ENCODE results near the gene CERK. TPM values are rescaled to one million over a fixed set of nuclear protein-coding genes. Genes with fewer than 3 reads are reported as not detected.

The CERK gene
- total and polyA plus RNA-seq, 2 of the 8 experiments (the other 6 are each of a cell fraction or from before 2014, with no cell fraction given), result 26.6 to 59.0 TPM

GRCh38 chr22:46665751-46666280 lies 72.2 kb downstream of the CERK start:
- H3K4ac ChIP-seq (replicated peaks; ENCODE audit: insufficient read length, low read depth, low read length), result no peak overlapping the region
- H3K9ac ChIP-seq (replicated peaks in 1 of 4; ENCODE audit: extremely low read depth in 1 of 4, low read depth in 3 of 4, low read length in 3 of 4), result no peak overlapping the region
- no peak overlapping the region for H4K8ac ChIP-seq (ENCODE audit: extremely low read depth, insufficient read depth, low read length)
- H2BK20ac ChIP-seq (ENCODE audit: low read length), result no peak overlapping the region
- H2BK12ac ChIP-seq (ENCODE audit: low read depth, low read length), result no peak overlapping the region
- H2BK120ac ChIP-seq (replicated peaks; ENCODE audit: low read depth, low read length), result no peak overlapping the region
- H3K18ac ChIP-seq (ENCODE audit: extremely low read depth, low read length), result no peak overlapping the region
- no peaks in the 10 kb centered on the region for H3K79me2 ChIP-seq (ENCODE audit: control insufficient read depth in 1 of 2, insufficient read depth in 2 of 2, low read length in 2 of 2)
- no peak overlapping the region for H2AK5ac ChIP-seq (ENCODE audit: low read depth, low read length)
- WGBS, 2 experiments (ENCODE audit: extremely low coverage in 1 of 2, insufficient coverage in 1 of 2, insufficient read length in 1 of 2, insufficient replicate concordance in 2 of 2, low coverage in 1 of 2, low lambda C conversion rate in 2 of 2, missing lambda C conversion rate in 1 of 2), result 90% methylated on average over 18 of the region's 18 CpGs; no CpG with 5 or more reads in 1 of the 2 experiments
- H3K23ac ChIP-seq (ENCODE audit: insufficient read length), result no peak overlapping the region
- H4K5ac ChIP-seq (ENCODE audit: insufficient read length, low read depth, low read length), result no peak overlapping the region
- H4K20me1 ChIP-seq (replicated peaks in 1 of 2; ENCODE audit: control insufficient read depth in 1 of 2, insufficient read depth in 2 of 2, low read length in 2 of 2), result peaks cover 0 to 4% of the 10 kb centered on the region in 2 experiments
- H3K4me2 ChIP-seq (ENCODE audit: insufficient read depth in 1 of 2, low read depth in 2 of 2, low read length in 2 of 2), result no peak overlapping the region
- no peak overlapping the region for H3K14ac ChIP-seq (ENCODE audit: insufficient read length)
- H3K79me1 ChIP-seq (ENCODE audit: low read depth, low read length), result no peaks in the 10 kb centered on the region
- no peak for FAIRE-seq
- H3K27me3 ChIP-seq (replicated peaks in 1 of 4; ENCODE audit: control insufficient read depth in 3 of 4, extremely low read depth in 1 of 4, insufficient read depth in 3 of 4, low read length in 3 of 4), result no peaks in the 10 kb centered on the region
- no peaks in the 10 kb centered on the region for H3K9me3 ChIP-seq (ENCODE audit: insufficient read depth in 2 of 2, low read depth in 1 of 2, low read length in 1 of 2)
- TF ChIP-seq EGR1 (IDR thresholded peaks at IDR 0.05; ENCODE audit: borderline replicate concordance, low read depth, low read length), result no peak
- H3K4me3 ChIP-seq (ENCODE audit: extremely low read depth in 1 of 4, insufficient read depth in 2 of 4, low read depth in 3 of 4, low read length in 4 of 4), result no peak overlapping the region
- POLR2A ChIA-PET (ENCODE audit: partially characterized antibody), result interaction anchor here (1.6 kb wide), 1 partner anchor 16 kb away, joined by 4 read pairs; no protein-coding TSS in a partner anchor
- H2BK15ac ChIP-seq (ENCODE audit: low read length), result no peak overlapping the region
- CTCF ChIA-PET (ENCODE audit: partially characterized antibody), result interaction anchor here (0.9 to 1.4 kb wide), 2 partner anchors 15 to 57 kb away, joined by 3 to 5 read pairs; no protein-coding TSS in a partner anchor
- H2BK5ac ChIP-seq (ENCODE audit: low read depth, low read length), result no peak overlapping the region
- H2AFZ ChIP-seq (ENCODE audit: low read length), result no peak overlapping the region
- no peak overlapping the region for H3K27ac ChIP-seq (ENCODE audit: low read depth, low read length)
- H3K4me1 ChIP-seq (replicated peaks in 1 of 4; ENCODE audit: control insufficient read depth in 3 of 4, insufficient read depth in 4 of 4, low read length in 3 of 4), result no peaks in the 10 kb centered on the region; a peak in 1 of 7 replicates
- H3K56ac ChIP-seq (replicated peaks; ENCODE audit: insufficient read length, low read depth, low read length), result no peak overlapping the region
- no peak overlapping the region for H4K91ac ChIP-seq (replicated peaks; ENCODE audit: insufficient read length, low read length)
- H3K23me2 ChIP-seq (ENCODE audit: low read depth, low read length), result no peaks in the 10 kb centered on the region
- H3K36me3 ChIP-seq (ENCODE audit: control insufficient read depth in 2 of 4, insufficient read depth in 4 of 4, low read length in 3 of 4), result no peaks in the 10 kb centered on the region
- DNase-seq (ENCODE audit: low read depth in 1 of 2, low spot score in 2 of 2), result no peak

Data from H1 (cell line).